Endothelial cell of umbilical vein (primary cell): ENCODE data around the gene NOL6. TPM values are rescaled to one million over a fixed set of nuclear protein-coding genes. Genes with fewer than 3 reads are reported as not detected.

ENCODE experiments used
- BruUV-seq: library from RNA; stranded (reverse); fragments of 400-500 nt; replicated peaks from 2 replicates; lab custom pipeline; 2021; lab: Mats Ljungman, UMichigan
- CTCF ChIA-PET: fragments of 300-600, 350-600 bp; sonication (Branson Sonifier 250); formaldehyde crosslinking; loops from one replicate; lab custom pipeline; 2021; ENCODE audit warnings: antibody characterized with exemption, inconsistent platforms; lab: Charles Lee
- POLR2A ChIA-PET: fragments of 300-600, 350-600 bp; sonication (Branson Sonifier 250); formaldehyde crosslinking; loops from one replicate; lab custom pipeline; 2021; ENCODE audit warnings: antibody characterized with exemption, inconsistent platforms; lab: Charles Lee
- DNase-seq: peaks from one replicate; pipeline ENCODE4 v3.0.0-alpha.2; 2011; ENCODE audit warnings: low read depth, low spot score
- FAIRE-seq: peaks from 2 replicates; lab custom pipeline; 2011; peaks lifted over from hg19 to GRCh38; lab: Jason Lieb, UNC
- H2AFZ ChIP-seq: 2 replicates; pipeline ENCODE4 v1.6.0; 2012; ENCODE audit warnings: low read depth, low read length, control low read depth, inconsistent platforms
- H3K27ac ChIP-seq: 2 replicates; pipeline ENCODE4 v1.5.1; 2011; ENCODE audit warnings: low read depth, mild to moderate bottlenecking, control low read depth, low read length, moderate library complexity; ENCODE audit not compliant: insufficient read depth
- H3K27me3 ChIP-seq, 2 experiments: 2 replicates each; pipeline versions ENCODE4 v1.6.0 to v1.6.1; 2011; ENCODE audit warnings: low read length in 2 of 2, mixed read lengths in 1 of 2; ENCODE audit not compliant: control insufficient read depth in 2 of 2, insufficient read depth in 2 of 2
- H3K36me3 ChIP-seq, 2 experiments: 2 replicates in 1 of 2; 3 replicates in 1 of 2; pipeline ENCODE4 v1.5.1; 2011; ENCODE audit warnings: low read length in 2 of 2, mild to moderate bottlenecking in 1 of 2, moderate library complexity in 1 of 2; ENCODE audit not compliant: control insufficient read depth in 2 of 2, insufficient read depth in 2 of 2; ENCODE audit errors: extremely low read depth in 1 of 2
- H3K4me1 ChIP-seq: 3 replicates; pipeline ENCODE4 v1.5.1; 2011; ENCODE audit warnings: mild to moderate bottlenecking, low read length; ENCODE audit not compliant: control insufficient read depth, insufficient read depth; ENCODE audit errors: extremely low read depth
- H3K4me2 ChIP-seq: 2 replicates; pipeline ENCODE4 v1.6.1; 2011; ENCODE audit warnings: low read length, control low read depth, mixed read lengths; ENCODE audit not compliant: insufficient read depth
- H3K4me3 ChIP-seq, 3 experiments: fragments of 200-600 bp in 1 of 3; sonication (generic), shearing (Covaris generic) in 1 of 3; replicated peaks in 1 of 3; 2 replicates each; pipeline ENCODE4 v1.5.1; 2011 to 2016; ENCODE audit warnings: control low read depth in 3 of 3, low read length in 3 of 3, mild to moderate bottlenecking in 2 of 3, inconsistent platforms in 1 of 3, low read depth in 1 of 3, moderate library complexity in 1 of 3; ENCODE audit not compliant: insufficient read depth in 1 of 3
- H3K79me2 ChIP-seq: 2 replicates; pipeline ENCODE4 v1.6.0; 2012; ENCODE audit warnings: low read length, inconsistent platforms; ENCODE audit not compliant: control insufficient read depth, insufficient read depth
- H3K9ac ChIP-seq: replicated peaks from 2 replicates; pipeline ENCODE3; 2011; ENCODE audit warnings: low read length, control low read depth; ENCODE audit not compliant: insufficient read depth; ENCODE audit errors: extremely low read depth
- H3K9me1 ChIP-seq: replicated peaks from 3 replicates; pipeline ENCODE4 v1.6.0; 2011; ENCODE audit warnings: mild to moderate bottlenecking, low read length; ENCODE audit not compliant: control insufficient read depth, insufficient read depth; ENCODE audit errors: extremely low read depth
- H3K9me3 ChIP-seq: replicated peaks from 2 replicates; pipeline ENCODE4 v1.5.1; 2012; ENCODE audit warnings: low read length, inconsistent platforms; ENCODE audit not compliant: control insufficient read depth, insufficient read depth
- H4K20me1 ChIP-seq: replicated peaks from 2 replicates; pipeline ENCODE3; 2011; ENCODE audit warnings: mild to moderate bottlenecking, low read length; ENCODE audit not compliant: control insufficient read depth, insufficient read depth; ENCODE audit errors: extremely low read depth
- CTCF ChIP-seq, 2 donors: IDR thresholded peaks; 1 replicate in 1 of 2; 2 replicates in 1 of 2; pipeline ENCODE4 v1.5.1; 2011; ENCODE audit warnings: low read length in 2 of 2, mild to moderate bottlenecking in 2 of 2, moderate library complexity in 2 of 2, control low read depth in 1 of 2, inconsistent platforms in 1 of 2, low read depth in 1 of 2; ENCODE audit not compliant: insufficient read depth in 1 of 2; ENCODE audit errors: extremely low read depth in 1 of 2
- EZH2 ChIP-seq: IDR thresholded peaks from 2 replicates; pipeline ENCODE4 v1.6.1; 2012; ENCODE audit warnings: borderline replicate concordance, low read depth, mild to moderate bottlenecking, moderate library complexity, low read length, inconsistent platforms; ENCODE audit not compliant: severe bottlenecking
- FOS ChIP-seq: IDR thresholded peaks from 2 replicates; pipeline ENCODE4 v1.6.1; 2011; ENCODE audit warnings: mild to moderate bottlenecking, low read length, moderate library complexity, borderline replicate concordance; ENCODE audit not compliant: insufficient read depth
- GATA2 ChIP-seq: IDR thresholded peaks from 2 replicates; pipeline ENCODE4 v1.7.0; 2011; ENCODE audit warnings: low read depth, mild to moderate bottlenecking, moderate library complexity, mixed read lengths, low read length; ENCODE audit not compliant: insufficient read length, insufficient read depth
- JUN ChIP-seq: IDR thresholded peaks from 2 replicates; pipeline ENCODE4 v1.6.1; 2011; ENCODE audit warnings: borderline replicate concordance, low read depth; ENCODE audit not compliant: insufficient read length, insufficient read depth
- MAX ChIP-seq: IDR thresholded peaks from 2 replicates; pipeline ENCODE4 v1.6.1; 2011; ENCODE audit not compliant: insufficient read depth, insufficient read length
- MYC ChIP-seq: IDR thresholded peaks from one replicate; pipeline ENCODE4 v1.6.1; 2011; ENCODE audit warnings: mild to moderate bottlenecking, low read depth, low read length
- POLR2A ChIP-seq: IDR thresholded peaks from 2 replicates; pipeline ENCODE4 v1.6.1; 2012; ENCODE audit warnings: low read depth, mild to moderate bottlenecking, control low read depth, low read length
- POLR2AphosphoS5 ChIP-seq: IDR thresholded peaks from 2 replicates; pipeline ENCODE4 v1.6.1; 2012; ENCODE audit warnings: low read depth, mild to moderate bottlenecking, control low read depth, low read length, moderate library complexity; ENCODE audit not compliant: insufficient read depth
- dilution Hi-C: fragments of 300-500 bp; cut with MboI; formaldehyde crosslinking; loops from one replicate; pipeline ENCODE4 v1.15.0; 2019; ENCODE audit warnings: low sequenced_read_pairs; ENCODE audit not compliant: extremely low pct_ligation_motif_present
- intact Hi-C: fragments of 100-400 bp; cut with micrococcal nuclease; formaldehyde crosslinking; loops from one replicate; pipeline ENCODE4 v1.10.0; 2022
- polyA plus RNA-seq, 4 experiments: library from polyadenylated mRNA; depleted of rRNA in 3 of 4; stranded (reverse) in 3 of 4; unstranded in 1 of 4; fragments of >200 nt; gene quantifications; 2 replicates each; pipeline versions ENCODE4 v1.2.1 to v1.2.3, GENCODE V29; 2011 to 2012; ENCODE audit warnings: missing spikeins in 1 of 4
- total RNA-seq: library from RNA; stranded (reverse); gene quantifications from 2 replicates; pipeline ENCODE4 v1.2.3, GENCODE V29; 2021

NOL6 gene
- total and polyA plus RNA-seq, 2 donors (not counting 3 experiments of a cell fraction or from before 2014, with no cell fraction given), result 35.7 to 45.1 TPM

GRCh38 chr9:33436445-33436844, 37.3 kb downstream of the NOL6 start:
- no peaks in the 10 kb centered on the region for H4K20me1 ChIP-seq
- dilution Hi-C loops (no loop called here), intact Hi-C loops (loop anchor here (5.0 kb wide), 1 partner anchor 51 kb away; no protein-coding TSS in a partner anchor)
- no peak overlapping the region for H3K9ac ChIP-seq
- no peaks in the 10 kb centered on the region for H3K79me2 ChIP-seq
- no TSS peak for BruUV-seq
- H3K27me3 ChIP-seq, result peaks cover 2 to 6% of the 10 kb centered on the region in 2 experiments
- DNase-seq (no peak), FAIRE-seq (no peak)
- H3K4me1 ChIP-seq, result peaks cover 3% of the 10 kb centered on the region
- H3K9me1 ChIP-seq, result no peaks in the 10 kb centered on the region
- H3K4me3 ChIP-seq, result no peak overlapping the region
- no peak for TF ChIP-seq EZH2
- no peak for TF ChIP-seq GATA2
- no peak for TF ChIP-seq CTCF (IDR thresholded peaks at IDR 0.05; ENCODE audit: extremely low read depth in 1 of 2, insufficient read depth in 1 of 2, low read depth in 1 of 2, low read length in 2 of 2)
- TF ChIP-seq POLR2A, result no peak
- TF ChIP-seq MAX, result no peak
- no peak for TF ChIP-seq POLR2AphosphoS5
- no peak for TF ChIP-seq FOS
- no peak for TF ChIP-seq MYC
- TF ChIP-seq JUN, result no peak
- ChIA-PET CTCF (interaction anchor here (1.7 to 2.0 kb wide), 2 partner anchors 17 to 61 kb away, joined by 5 to 14 read pairs; no protein-coding TSS in a partner anchor), POLR2A (no interaction called here)
- no peaks in the 10 kb centered on the region for H3K36me3 ChIP-seq
- H3K9me3 ChIP-seq, result no peaks in the 10 kb centered on the region
- no peak overlapping the region for H3K27ac ChIP-seq
- no peak overlapping the region for H3K4me2 ChIP-seq
- no peak overlapping the region for H2AFZ ChIP-seq
